Measurements from ENCODE around the gene THOP1. TPM values are rescaled to one million over a fixed set of nuclear protein-coding genes. Genes with fewer than 3 reads are reported as not detected.

Gene THOP1
- 79.0 and 85.9 TPM in 2 replicates for total RNA-seq

- no peaks in the 10 kb centered on the region for H3K27me3 ChIP-seq (ENCODE audit: control insufficient read depth, insufficient read depth, low read length)
Measured at GRCh38 chr19:2785244-2785997, at the start of gene THOP1. Gene THOP1 (plus strand): TSS chr19:2785503. CDS start chr19:2785663, 160 bp downstream.

GRCh38 chr19:2736550-2737190 lies 48.6 kb upstream of the THOP1 start:
- DNase-seq (ENCODE audit: low read depth), result no peak
- TF ChIP-seq CTCF (IDR thresholded peaks at IDR 0.05; ENCODE audit: insufficient read depth, low read length, poor library complexity, severe bottlenecking), result no peak
- Histone ChIP-seq H3K4me3 (ENCODE audit: low read depth, low read length) (no peak overlapping the region), H3K36me3 (ENCODE audit: control insufficient read depth, insufficient read depth, low read length) (peaks cover 2% of the 10 kb centered on the region), H3K27me3 (ENCODE audit: control insufficient read depth, insufficient read depth, low read length) (no peaks in the 10 kb centered on the region)

More at GRCh38 chr19:2785244-2785997, at the start of gene THOP1:
- Histone ChIP-seq H3K4me3 (ENCODE audit: low read depth, low read length) (peak within 1 kb of the TSS; percentile 84), H3K36me3 (ENCODE audit: control insufficient read depth, insufficient read depth, low read length) (no peaks in the 10 kb centered on the region)
- peak; percentile 92 for DNase-seq (ENCODE audit: low read depth)
- no peak for TF ChIP-seq CTCF (IDR thresholded peaks at IDR 0.05; ENCODE audit: insufficient read depth, low read length, poor library complexity, severe bottlenecking)

GRCh38 chr19:2739602-2740313 lies 45.5 kb upstream of the THOP1 start, which contains the start of gene SLC39A3:
Gene SLC39A3 (minus strand): TSS chr19:2740017. CDS start chr19:2737257, 2,760 bp downstream.
- TF ChIP-seq CTCF (IDR thresholded peaks at IDR 0.05; ENCODE audit: insufficient read depth, low read length, poor library complexity, severe bottlenecking), result peak; percentile 14
- peak; percentile 73 for DNase-seq (ENCODE audit: low read depth)
- H3K4me3 ChIP-seq (ENCODE audit: low read depth, low read length), result peak within 1 kb of the TSS; percentile 71
- H3K36me3 ChIP-seq (ENCODE audit: control insufficient read depth, insufficient read depth, low read length), result no peaks in the 10 kb centered on the region
- H3K27me3 ChIP-seq (ENCODE audit: control insufficient read depth, insufficient read depth, low read length), result no peaks in the 10 kb centered on the region

- Histone ChIP-seq H3K27me3 (ENCODE audit: control insufficient read depth, insufficient read depth, low read length) (no peaks in the 10 kb centered on the region), H3K36me3 (ENCODE audit: control insufficient read depth, insufficient read depth, low read length) (no peaks in the 10 kb centered on the region), H3K4me3 (ENCODE audit: low read depth, low read length) (no peak overlapping the region)
- no peak for DNase-seq (ENCODE audit: low read depth)
- TF ChIP-seq CTCF (IDR thresholded peaks at IDR 0.05; ENCODE audit: insufficient read depth, low read length, poor library complexity, severe bottlenecking), result no peak
Measured at GRCh38 chr19:2740314-2740656, 45.0 kb upstream of the THOP1 start.

- Histone ChIP-seq H3K4me3 (ENCODE audit: low read depth, low read length) (no peak overlapping the region), H3K27me3 (ENCODE audit: control insufficient read depth, insufficient read depth, low read length) (no peaks in the 10 kb centered on the region), H3K36me3 (ENCODE audit: control insufficient read depth, insufficient read depth, low read length) (no peaks in the 10 kb centered on the region)
- no peak for DNase-seq (ENCODE audit: low read depth)
- TF ChIP-seq CTCF (IDR thresholded peaks at IDR 0.05; ENCODE audit: insufficient read depth, low read length, poor library complexity, severe bottlenecking), result no peak
Measured at GRCh38 chr19:2743099-2743498, 42.2 kb upstream of the THOP1 start.

Measured in kidney epithelial cell (primary cell).